Right lung (tissue), 10 donors: ENCODE results near the gene COLEC11. TPM values are rescaled to one million over a fixed set of nuclear protein-coding genes. Genes with fewer than 3 reads are reported as not detected.
"Not testable (repeated sequence)": the region's sequence is repeated elsewhere in the genome, so short reads cannot be mapped to it uniquely, and the experiment has no call there.

Source experiments
- DNase-seq, 2 donors: peaks; one replicate each; pipeline ENCODE4 v3.0.0-alpha.2; 2013
- long read RNA-seq, 8 donors: transcript quantifications; one replicate each; lab custom pipeline, GENCODE V29; 2026
- polyA plus RNA-seq, 5 donors: library from polyadenylated mRNA; unstranded; fragments of 120-200 nt; gene quantifications; one replicate each; pipeline versions ENCODE4 v1.2.1 to v1.2.3, GENCODE V29; 2013; ENCODE audit warnings: inconsistent platforms in 1 of 5, low replicate concordance in 1 of 5; ENCODE audit not compliant: insufficient read length in 5 of 5, insufficient read depth in 1 of 5

COLEC11 gene
- 1 to 10 TPM; 3.7 to 7.2 (median 4.8) TPM for polyA plus RNA-seq
- long read RNA-seq, donor 1, partial matches to known transcripts: 407 of 424 reads
- long read RNA-seq, donor 1, other reads (novel, unspliced or antisense): 13 of 424 reads
- long read RNA-seq, donor 2, partial matches to known transcripts: 0 of 2 reads
- long read RNA-seq, donor 2, other reads (novel, unspliced or antisense): 0 of 2 reads
- long read RNA-seq, donor 3, partial matches to known transcripts: 360 of 363 reads
- long read RNA-seq, donor 3, other reads (novel, unspliced or antisense): 0 of 363 reads
- long read RNA-seq, donor 4, partial matches to known transcripts: 180 of 187 reads
- long read RNA-seq, donor 4, other reads (novel, unspliced or antisense): 5 of 187 reads
- long read RNA-seq, donor 5, transcript COLEC11-202 (7 exons, 1,259 nt): major isoform, 5 of 9 reads
- long read RNA-seq, donor 5, partial matches to known transcripts: 0 of 9 reads
- long read RNA-seq, donor 5, other reads (novel, unspliced or antisense): 0 of 9 reads
- long read RNA-seq, donor 6, transcript COLEC11-202 (7 exons, 1,259 nt): major isoform, 7 of 226 reads
- long read RNA-seq, donor 6, partial matches to known transcripts: 217 of 226 reads
- long read RNA-seq, donor 6, other reads (novel, unspliced or antisense): 0 of 226 reads
- long read RNA-seq, donor 7, partial matches to known transcripts: 94 of 94 reads
- long read RNA-seq, donor 7, other reads (novel, unspliced or antisense): 0 of 94 reads
- long read RNA-seq, donor 8, partial matches to known transcripts: 0 of 2 reads
- long read RNA-seq, donor 8, other reads (novel, unspliced or antisense): 0 of 2 reads

DNA sequence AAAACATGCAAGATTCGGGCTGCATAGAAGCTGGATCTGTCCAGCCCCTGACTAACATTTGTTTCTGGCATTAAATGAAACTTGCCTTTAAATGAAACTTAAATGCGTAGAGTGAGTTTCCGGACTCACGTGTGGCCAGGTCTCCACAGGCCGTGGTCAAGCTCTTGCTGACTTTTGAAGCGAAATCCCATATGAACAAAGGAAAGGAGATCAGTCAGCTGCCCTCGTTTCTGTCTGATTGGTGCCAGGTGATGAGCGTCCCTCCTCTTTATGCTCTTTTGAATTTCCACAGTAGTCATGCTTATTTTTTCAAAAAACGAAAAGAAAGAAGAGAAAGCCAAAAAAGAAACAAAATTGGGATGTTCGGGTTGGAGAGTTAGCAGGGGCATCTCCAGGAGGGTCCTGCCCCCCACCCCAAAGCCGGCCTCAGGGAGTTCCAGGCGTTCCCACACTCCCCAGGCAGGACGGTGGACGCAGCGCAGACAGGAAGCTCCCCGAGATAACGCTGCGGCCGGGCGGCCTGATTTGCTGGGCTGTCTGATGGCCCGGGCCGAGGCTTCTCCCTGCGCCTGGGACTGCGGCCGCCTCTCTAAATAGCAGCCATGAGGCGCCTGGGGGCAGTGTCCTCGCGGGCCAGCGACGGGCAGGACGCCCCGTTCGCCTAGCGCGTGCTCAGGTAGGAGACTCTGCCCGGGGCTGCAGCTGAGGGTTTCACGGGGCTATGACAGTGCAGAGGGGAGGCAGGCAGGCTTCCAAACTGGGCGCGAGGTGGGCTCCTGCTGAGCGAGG lies at the start of gene COLEC11:
Gene COLEC11, plus strand, starts transcription at position 620 of the 789 bp plus-strand sequence. CDS start 9,229 bp downstream, outside the sequence.
- peak in 1 of 2 donors; percentile 27 for DNase-seq

DNA sequence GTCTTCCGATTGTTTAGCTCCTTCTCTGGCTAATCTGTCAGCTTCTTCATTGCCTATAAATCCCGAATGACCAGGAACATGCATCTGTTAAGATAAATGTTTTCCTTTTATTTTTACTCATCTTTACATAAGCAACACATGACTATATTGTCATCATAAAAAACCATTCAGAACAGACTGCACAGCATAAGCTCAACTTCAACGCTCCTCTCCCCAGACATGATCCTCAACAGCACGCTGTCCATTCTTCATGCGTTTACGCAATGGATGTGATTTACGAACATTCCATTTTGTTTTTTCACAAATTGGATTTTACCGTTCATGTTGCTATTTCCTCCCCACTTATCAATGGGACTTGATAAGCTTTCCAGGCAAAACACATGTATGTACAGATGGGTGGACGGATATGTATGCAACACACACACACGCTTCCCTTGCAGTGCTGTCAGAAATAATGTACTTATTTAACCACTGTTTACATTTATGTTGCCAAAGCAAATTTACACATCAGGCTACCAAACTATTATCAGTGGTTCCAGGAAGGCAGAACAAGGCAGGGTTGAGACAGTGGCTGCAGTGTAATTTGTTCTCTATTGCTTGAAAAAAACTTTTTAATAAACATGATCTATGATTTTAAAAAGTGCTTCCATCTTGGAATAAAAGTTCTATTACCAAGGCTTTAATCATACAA lies 49.0 kb upstream of the COLEC11 start:
- no peak for DNase-seq

DNA sequence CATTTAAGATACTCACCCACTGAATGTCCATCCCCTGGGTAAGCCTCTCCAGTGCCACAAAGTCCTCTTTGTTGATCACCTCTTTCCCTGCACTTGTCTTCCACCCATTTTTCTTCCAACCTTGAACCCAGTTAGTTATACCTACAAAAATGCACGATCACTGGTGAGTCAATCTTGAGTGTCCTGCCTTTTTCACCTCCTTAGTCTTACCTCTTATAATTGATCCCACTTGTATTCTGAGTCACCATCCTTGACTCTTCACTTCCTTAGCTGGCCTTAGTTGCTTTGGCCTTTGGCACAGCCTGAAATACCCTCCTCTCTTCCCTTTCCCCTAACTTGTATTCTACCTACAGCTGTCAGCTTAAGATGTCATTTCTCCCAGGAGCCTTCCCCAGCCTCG lies 47.0 kb upstream of the COLEC11 start:
- DNase-seq: no peak

DNA sequence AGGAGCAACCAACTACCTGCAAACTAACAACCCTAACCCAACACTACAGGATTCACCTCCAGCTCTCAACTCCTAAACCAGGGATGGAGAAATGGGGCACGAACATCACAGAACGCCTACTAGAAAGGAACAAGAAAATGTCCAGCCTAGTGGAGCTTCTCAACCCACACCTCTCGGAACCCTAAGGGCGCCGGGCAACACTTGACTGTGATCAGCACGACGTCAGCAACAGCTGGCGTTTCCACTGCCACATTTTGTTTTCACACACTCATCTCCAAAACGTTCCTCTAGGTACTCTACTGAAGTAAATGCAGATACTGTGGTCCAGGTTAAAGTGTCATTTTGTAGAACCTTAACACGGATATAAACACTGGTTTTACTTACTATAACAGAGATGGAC lies 41.0 kb upstream of the COLEC11 start:
- no peak for DNase-seq

DNA sequence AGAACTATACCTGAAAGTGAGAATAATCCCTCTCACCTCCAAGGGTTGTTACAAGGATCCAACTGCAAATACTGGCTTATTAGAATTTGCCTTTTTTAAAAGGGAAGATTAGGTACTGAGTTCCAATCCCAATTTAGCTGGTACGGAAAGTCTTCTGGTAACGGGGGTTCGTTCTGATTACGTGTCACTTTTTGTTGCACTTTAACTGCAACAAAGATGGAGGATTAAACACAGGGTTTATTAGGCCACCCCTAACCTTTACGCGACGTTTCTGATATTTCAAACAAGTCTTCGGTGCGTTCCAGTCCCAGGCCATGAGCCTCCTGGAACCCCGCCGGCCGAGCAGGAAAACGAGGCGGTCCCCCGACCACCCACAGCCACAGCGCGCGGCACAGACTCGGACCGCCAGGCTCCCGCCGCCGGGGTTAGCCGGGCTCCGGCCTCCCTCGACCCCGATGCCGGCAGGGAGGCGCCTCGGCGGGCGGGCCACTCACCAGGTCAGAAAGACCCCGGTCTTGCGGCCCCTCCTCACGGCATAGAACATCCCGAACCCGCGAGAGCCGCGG lies 37.2 kb upstream of the COLEC11 start:
- no peak for DNase-seq

DNA sequence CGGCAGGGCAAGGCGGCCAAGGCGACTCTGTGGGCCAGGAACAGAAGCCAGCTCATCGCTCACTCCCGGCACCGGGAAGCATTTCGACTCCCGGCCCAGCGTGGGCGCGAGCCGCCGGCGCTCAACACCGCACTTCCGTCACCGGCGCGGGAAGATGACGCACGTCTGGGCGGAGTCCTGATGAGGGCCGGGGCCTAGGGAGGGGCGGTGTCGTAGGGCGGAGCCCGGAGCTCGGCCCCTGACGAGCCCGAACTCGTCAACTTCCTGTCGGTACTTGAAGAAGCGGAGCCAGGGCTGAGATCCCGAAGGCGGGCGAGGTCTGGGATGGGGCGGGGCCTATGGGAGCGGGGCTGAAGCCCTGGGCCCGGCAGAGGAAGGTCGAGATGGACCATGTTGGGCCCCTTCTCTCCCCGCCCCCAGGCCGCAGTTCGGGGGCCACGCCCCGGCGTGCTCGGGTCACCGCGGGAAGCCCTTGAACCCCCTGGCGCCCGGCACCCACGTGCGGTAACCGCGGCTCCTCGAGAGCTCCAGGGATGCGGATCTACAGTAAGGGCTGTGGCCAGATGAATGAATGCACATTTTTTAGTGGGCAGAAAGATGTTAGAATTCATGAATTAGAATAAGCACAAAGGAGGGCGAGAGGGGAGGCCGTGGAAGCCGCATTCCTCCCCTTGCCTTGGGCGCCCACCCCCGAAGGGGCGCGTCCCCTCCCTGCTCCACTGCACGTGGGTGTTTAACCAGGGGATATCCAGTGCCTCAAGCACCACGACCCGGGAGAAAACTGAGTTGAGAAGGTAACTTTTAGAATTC lies 36.5 kb upstream of the COLEC11 start, which contains the start of gene RNASEH1:
Gene RNASEH1, minus strand, starts transcription at position 129 of the 810 bp plus-strand sequence. Its CDS starts 73 bp downstream, at position 56.
- DNase-seq: peak; percentile 98

DNA sequence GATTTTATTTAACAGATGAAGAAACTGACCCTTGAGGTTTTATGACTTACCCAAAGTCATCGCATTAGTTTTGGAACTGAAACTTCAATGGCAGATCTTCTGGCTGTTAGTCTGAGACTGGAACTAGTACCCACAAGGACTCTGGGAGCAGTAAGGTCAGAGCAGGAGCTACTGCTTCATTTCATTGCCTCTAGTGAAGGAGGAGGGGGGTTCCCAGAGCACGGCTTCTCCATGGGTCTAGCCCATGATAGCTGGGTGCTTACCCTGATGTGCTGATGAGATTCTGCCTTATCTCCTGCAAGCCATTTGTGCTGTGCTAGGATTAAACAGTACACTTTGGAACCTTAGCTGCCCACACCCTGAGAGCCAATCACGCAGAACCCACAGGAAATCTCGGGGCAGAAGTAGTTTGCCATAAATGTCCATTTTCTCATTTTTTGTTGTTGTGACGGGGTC lies 31.4 kb upstream of the COLEC11 start:
- DNase-seq: no peak

DNA sequence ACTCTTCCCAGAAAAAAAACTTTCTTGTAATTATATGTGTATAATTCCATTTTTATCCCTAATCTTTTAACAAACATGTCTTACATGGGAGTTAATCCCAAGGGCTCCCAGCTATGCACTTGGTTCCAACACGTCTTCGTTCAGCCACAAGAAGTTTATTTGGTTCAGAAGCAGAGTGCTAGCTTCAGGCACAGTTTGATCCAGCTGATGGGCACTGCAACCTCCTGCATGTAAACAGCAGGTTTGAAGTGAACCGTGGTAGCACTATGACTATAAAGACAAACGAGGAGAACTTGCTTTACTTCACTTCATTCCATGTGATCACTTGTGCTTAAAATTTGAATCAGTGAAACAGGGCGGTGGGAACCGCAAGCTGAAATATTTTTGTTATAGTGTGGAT lies 29.8 kb upstream of the COLEC11 start:
- DNase-seq: no peak

DNA sequence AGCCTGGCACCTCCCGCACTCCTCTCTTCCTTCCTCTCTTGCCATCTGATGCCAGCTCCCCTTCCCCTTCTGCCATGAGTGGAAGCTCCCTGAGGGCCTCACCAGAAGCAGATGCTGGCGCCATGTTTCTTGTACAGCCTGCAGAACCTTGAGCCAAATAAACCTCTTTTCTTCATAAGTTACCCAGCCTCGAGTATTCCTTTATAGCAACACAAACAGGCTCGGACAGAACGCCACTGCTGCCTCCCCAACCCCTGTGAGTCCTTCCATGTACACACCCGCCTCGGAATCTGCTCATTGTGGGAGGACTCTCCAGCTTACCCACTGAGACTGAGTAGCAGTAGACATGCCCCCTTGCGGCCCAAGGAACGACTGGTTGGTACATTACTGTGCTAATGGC lies 28.1 kb upstream of the COLEC11 start:
- no peak for DNase-seq

DNA sequence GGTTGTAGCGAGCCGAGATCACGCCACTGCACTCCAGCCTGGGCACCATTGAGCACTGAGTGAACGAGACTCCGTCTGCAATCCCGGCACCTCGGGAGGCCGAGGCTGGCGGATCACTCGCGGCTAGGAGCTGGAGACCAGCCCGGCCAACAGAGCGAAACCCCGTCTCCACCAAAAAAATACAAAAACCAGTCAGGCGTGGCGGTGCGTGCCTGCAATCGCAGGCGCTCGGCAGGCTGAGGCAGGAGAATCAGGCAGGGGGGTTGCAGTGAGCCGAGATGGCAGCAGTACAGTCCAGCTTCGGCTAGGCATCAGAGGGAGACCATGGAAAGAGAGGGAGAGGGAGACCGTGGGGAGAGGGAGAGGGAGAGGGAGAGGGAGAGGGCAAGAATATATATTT lies 25.3 kb upstream of the COLEC11 start:
- not testable (repeated sequence) for DNase-seq

DNA sequence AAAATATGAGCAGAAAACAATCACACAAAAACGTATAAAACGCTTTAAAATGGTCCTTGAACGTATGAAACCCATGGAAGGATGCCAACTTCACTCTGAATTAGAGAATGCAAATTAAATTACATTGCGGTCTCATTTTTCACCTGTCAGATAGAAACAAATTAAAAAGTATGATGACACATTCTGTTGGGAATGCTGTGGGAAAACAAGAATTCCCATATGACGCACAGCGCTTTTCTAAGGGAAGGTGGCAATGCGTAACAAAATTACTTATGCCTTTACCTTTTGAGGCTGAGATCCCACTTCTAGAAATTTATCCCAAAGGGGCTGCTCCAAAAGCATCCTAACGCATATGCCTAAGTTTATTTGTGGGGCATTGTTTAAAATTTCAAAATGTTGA lies 23.6 kb upstream of the COLEC11 start:
- no peak for DNase-seq

DNA sequence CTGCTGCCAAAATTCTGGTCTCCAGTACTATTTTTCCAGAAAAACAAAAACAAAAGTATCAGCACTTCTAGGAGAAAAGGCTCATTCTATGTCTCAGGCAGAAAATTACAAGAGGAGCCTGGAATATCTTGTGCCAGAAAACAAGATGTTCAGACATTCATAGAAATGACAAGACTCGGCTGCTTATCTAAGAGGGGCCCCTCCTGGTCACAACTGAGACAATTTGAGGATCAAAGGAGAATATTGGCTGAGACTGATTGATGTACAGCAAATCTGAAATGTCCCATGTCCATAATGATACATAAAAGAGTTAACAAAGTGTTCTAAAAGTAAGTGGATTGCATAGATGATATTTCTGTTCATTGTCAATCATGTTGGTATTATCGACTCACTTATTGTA lies 22.3 kb upstream of the COLEC11 start:
- no peak for DNase-seq

DNA sequence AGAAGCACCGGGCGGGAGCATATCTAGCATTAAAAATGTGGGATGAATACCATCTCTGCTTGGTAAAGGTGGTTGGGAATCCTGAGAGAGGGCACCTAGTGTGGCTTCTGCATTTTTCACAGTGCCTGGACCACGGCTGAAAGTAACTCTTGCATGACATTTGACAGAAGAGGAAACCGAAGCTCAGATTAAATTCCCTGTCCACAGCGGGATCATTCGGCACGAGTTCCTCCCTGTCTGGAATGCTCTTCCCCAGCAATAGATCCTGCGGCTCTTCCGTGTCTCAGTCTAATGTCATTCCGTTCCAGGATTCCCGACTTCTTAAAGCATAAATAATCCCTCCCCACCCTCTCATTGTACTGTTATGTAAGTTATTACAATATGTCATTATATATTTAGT lies 20.8 kb upstream of the COLEC11 start:
- DNase-seq: no peak

DNA sequence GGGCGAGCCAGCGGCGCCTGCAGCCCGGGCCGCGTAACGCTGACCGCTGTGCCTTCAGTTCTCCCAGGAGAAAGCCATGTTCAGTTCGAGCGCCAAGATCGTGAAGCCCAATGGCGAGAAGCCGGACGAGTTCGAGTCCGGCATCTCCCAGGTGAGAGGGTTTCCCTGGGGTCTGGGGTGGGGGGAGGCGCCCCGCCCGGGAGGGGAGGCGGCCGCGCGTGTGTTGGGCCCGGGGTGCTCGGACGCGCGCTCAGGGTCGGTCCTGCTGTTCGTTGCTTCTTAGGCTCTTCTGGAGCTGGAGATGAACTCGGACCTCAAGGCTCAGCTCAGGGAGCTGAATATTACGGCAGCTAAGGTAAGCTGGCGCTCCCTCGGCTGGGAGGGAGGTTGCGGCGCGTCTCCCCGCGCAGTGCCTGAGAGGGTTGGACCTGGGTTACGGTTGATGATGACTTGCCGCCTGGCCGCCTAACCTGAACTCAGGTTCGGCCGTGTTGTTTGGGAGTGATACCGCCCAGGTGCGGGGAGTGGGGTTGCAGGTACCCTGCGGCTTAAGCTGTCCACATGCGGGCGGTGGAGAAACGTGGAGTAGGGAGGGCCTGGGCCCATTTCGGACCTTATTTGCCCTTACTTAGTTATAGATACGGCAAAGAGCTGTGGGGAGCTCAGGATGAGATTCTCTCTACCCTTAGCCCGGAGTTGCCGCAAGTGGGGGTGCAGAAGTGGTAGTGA lies 19.2 kb upstream of the COLEC11 start:
- no peak for DNase-seq

DNA sequence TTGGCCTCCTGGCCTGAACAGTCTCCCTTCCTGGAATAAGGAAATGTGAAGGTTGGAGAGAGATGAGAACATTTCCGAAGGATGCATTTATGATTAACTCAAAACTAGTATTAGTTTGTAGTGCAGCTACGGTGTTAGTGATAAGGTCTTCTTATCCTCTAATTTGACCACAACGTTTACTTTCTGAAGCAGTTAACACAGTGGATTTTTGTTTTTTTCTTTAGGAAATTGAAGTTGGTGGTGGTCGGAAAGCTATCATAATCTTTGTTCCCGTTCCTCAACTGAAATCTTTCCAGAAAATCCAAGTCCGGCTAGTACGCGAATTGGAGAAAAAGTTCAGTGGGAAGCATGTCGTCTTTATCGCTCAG lies 18.7 kb upstream of the COLEC11 start:
- DNase-seq: not testable (repeated sequence)

DNA sequence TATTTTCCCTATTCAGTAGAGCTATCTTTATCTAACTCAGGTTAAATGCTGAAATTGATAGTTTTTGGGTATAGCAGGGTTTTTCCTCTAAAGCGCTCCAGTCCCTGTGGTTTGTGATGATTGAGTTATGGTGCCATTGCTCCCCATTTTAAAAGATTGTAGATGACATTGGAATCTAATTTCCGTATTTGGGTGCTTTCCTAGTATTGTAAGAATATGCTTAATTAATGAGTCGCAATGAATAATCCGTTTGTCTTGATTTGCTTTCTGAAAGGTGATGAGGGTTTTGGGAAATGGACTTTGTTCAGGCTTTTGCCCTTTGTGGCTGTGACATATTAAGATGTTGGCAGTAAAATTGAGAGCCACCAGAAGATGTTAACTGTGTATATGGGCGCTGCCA lies 15.9 kb upstream of the COLEC11 start:
- no peak for DNase-seq

DNA sequence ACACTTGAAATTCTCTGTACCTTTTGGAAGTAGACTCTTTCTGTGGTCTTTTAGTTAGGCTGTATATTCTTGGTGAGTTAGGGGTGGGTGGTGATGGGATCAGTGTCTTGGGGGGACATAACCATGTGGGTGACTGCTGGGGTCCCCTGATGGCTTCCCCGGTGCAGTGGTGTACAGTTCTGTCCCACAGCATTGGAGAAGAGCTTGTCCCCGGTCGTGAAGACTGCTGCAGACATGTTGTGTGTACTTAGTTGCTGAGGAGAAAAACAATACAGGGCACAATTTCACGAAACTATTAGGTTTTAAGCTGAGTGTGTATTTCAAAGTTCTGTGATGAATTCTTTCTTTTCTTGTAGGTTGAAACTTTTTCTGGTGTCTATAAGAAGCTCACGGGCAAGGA lies 14.5 kb upstream of the COLEC11 start:
- no peak for DNase-seq

DNA sequence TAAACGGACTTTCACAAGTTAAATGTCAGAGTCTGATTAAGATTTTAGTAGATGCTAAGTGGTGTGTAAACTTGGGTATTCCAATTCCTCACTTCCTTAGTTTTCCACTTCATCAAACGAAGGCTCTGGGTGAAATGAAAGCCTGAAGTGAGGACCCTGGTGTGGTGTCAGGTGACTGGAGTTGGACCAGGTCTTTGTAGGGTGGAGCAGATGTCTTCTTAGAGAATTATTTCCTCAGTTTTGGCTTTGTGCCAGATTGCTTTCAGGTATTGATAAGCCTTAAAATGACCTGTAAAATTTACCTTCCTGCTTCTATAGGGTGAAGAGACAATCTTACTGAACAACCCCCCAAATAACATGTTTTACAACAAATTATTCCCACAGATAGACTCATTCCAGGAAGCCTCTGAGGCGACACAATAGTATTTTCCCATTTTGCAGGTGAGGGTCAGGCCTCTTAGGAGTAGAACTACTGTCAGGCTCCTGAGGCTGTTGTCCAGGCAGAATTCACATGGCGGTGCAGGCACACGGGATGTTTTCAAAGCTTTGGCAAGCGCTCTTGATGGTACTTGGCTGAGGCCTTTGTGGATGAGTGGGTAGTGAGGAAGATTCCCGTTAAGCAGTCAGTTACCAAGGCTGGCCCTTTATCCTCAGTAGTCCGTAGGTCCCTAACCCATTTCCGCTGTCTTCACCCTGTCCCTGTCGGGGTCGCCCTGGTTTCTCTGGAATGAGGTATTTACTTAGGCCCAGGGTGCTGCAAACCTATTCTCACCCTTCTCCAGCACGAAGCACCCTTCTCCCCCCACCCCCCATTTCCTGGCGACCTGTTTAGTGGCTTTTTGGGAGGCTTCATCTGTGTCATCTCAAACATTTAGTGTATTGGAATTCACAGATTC lies 13.3 kb upstream of the COLEC11 start:
- no peak for DNase-seq
